H9 (cell line): ENCODE data around the gene FAM13B. TPM values are rescaled to one million over a fixed set of nuclear protein-coding genes. Genes with fewer than 3 reads are reported as not detected.

Experiments
- DNase-seq: peaks from one replicate; pipeline ENCODE4 v3.0.0-alpha.2; 2017
- H2AFZ ChIP-seq: one replicate; pipeline ENCODE4 v1.6.1; 2013; ENCODE audit warnings: mild to moderate bottlenecking, low read length, control low read depth, moderate library complexity
- H2AK5ac ChIP-seq: 2 replicates; pipeline ENCODE4 v1.6.1; 2013; ENCODE audit warnings: low read length, control low read depth, mixed read lengths; ENCODE audit not compliant: insufficient read length
- H2BK120ac ChIP-seq: one replicate; pipeline ENCODE4 v1.6.1; 2013; ENCODE audit warnings: low read depth, mild to moderate bottlenecking, low read length, control low read depth, inconsistent platforms; ENCODE audit not compliant: poor library complexity, severe bottlenecking
- H2BK12ac ChIP-seq: 2 replicates; pipeline ENCODE4 v1.6.1; 2013; ENCODE audit warnings: low read length, control low read depth, mixed read lengths, low read depth; ENCODE audit not compliant: insufficient read length
- H2BK15ac ChIP-seq: 2 replicates; pipeline ENCODE4 v1.6.1; 2013; ENCODE audit warnings: low read depth, low read length, control low read depth
- H2BK20ac ChIP-seq: one replicate; pipeline ENCODE4 v1.6.1; 2013; ENCODE audit warnings: low read depth, mild to moderate bottlenecking, low read length, control low read depth, inconsistent platforms; ENCODE audit not compliant: poor library complexity, severe bottlenecking
- H2BK5ac ChIP-seq: 2 replicates; pipeline ENCODE4 v1.6.1; 2013; ENCODE audit warnings: low read length, control low read depth, mixed read lengths; ENCODE audit not compliant: insufficient read length
- H3K14ac ChIP-seq: 2 replicates; pipeline ENCODE4 v1.6.1; 2013; ENCODE audit warnings: low read length, control low read depth; ENCODE audit not compliant: insufficient read depth
- H3K18ac ChIP-seq: 2 replicates; pipeline ENCODE4 v1.6.1; 2013; ENCODE audit warnings: low read depth, mild to moderate bottlenecking, mixed read lengths, low read length, control low read depth; ENCODE audit not compliant: insufficient read length
- H3K23ac ChIP-seq: 2 replicates; pipeline ENCODE4 v1.6.1; 2013; ENCODE audit warnings: low read length, control low read depth, mixed read lengths, low read depth; ENCODE audit not compliant: insufficient read length
- H3K23me2 ChIP-seq: 2 replicates; pipeline ENCODE4 v1.6.1; 2013; ENCODE audit warnings: low read depth, mild to moderate bottlenecking, mixed read lengths, low read length, control low read depth; ENCODE audit not compliant: insufficient read length, poor library complexity, severe bottlenecking
- H3K27ac ChIP-seq: 2 replicates; pipeline ENCODE4 v1.5.1; 2013; ENCODE audit warnings: low read length, control low read depth, mixed read lengths, low read depth; ENCODE audit not compliant: insufficient read length
- H3K27me3 ChIP-seq: 2 replicates; pipeline ENCODE4 v1.6.1; 2013; ENCODE audit warnings: low read length, control low read depth, inconsistent platforms; ENCODE audit not compliant: insufficient read depth
- H3K4ac ChIP-seq: 2 replicates; pipeline ENCODE4 v1.6.1; 2013; ENCODE audit warnings: low read depth, mild to moderate bottlenecking, control low read depth, inconsistent platforms, low read length, moderate library complexity
- H3K4me1 ChIP-seq: 2 replicates; pipeline ENCODE4 v1.6.1; 2013; ENCODE audit warnings: low read length, control low read depth, inconsistent platforms; ENCODE audit not compliant: insufficient read depth
- H3K4me2 ChIP-seq: 2 replicates; pipeline ENCODE4 v1.6.1; 2013; ENCODE audit warnings: low read length, control low read depth, mixed read lengths; ENCODE audit not compliant: insufficient read length, insufficient read depth
- H3K56ac ChIP-seq: 2 replicates; pipeline ENCODE4 v1.6.1; 2013; ENCODE audit warnings: low read depth, mild to moderate bottlenecking, mixed read lengths, low read length, control low read depth; ENCODE audit not compliant: insufficient read length
- H3K79me1 ChIP-seq: 2 replicates; pipeline ENCODE4 v1.6.1; 2013; ENCODE audit warnings: low read depth, mild to moderate bottlenecking, moderate library complexity, low read length, control low read depth, inconsistent platforms; ENCODE audit not compliant: insufficient read depth, poor library complexity, severe bottlenecking
- H3K79me2 ChIP-seq: 2 replicates; pipeline ENCODE4 v1.6.1; 2013; ENCODE audit warnings: low read length, control low read depth, inconsistent platforms; ENCODE audit not compliant: insufficient read depth
- H3K9ac ChIP-seq: 2 replicates; pipeline ENCODE4 v1.6.1; 2013; ENCODE audit warnings: low read length, control low read depth, mixed read lengths; ENCODE audit not compliant: insufficient read length; ENCODE audit errors: extremely low read depth
- H3K9me3 ChIP-seq: one replicate; pipeline ENCODE4 v1.6.1; 2013; ENCODE audit warnings: low read depth, low read length, inconsistent platforms; ENCODE audit not compliant: control insufficient read depth
- H3T11ph ChIP-seq: one replicate; pipeline ENCODE4 v1.6.1; 2013; ENCODE audit warnings: mild to moderate bottlenecking, low read length, control low read depth, inconsistent platforms
- H4K20me1 ChIP-seq: one replicate; pipeline ENCODE4 v1.6.1; 2013; ENCODE audit not compliant: control insufficient read depth, insufficient read length, insufficient read depth
- H4K5ac ChIP-seq: 2 replicates; pipeline ENCODE4 v1.6.1; 2013; ENCODE audit warnings: low read depth, mild to moderate bottlenecking, mixed read lengths, low read length, control low read depth; ENCODE audit not compliant: insufficient read length
- H4K8ac ChIP-seq: replicated peaks from 2 replicates; pipeline ENCODE4 v1.6.1; 2013; ENCODE audit warnings: low read length, control low read depth, mixed read lengths, low read depth; ENCODE audit not compliant: insufficient read length
- H4K91ac ChIP-seq: 2 replicates; pipeline ENCODE4 v1.6.1; 2013; ENCODE audit warnings: low read depth, mild to moderate bottlenecking, moderate library complexity, mixed read lengths, low read length, control low read depth; ENCODE audit not compliant: insufficient read length
- H3K27ac Mint-ChIP-seq, 3 experiments: 2 replicates in 2 of 3; 3 replicates in 1 of 3; pipeline ENCODE4 v1.8.0; 2020 to 2021; ENCODE audit warnings: mixed read lengths in 3 of 3, mild to moderate bottlenecking in 1 of 3, moderate library complexity in 1 of 3
- H3K27me3 Mint-ChIP-seq: 2 replicates; pipeline ENCODE4 v1.8.0; 2021; ENCODE audit warnings: low read depth, mild to moderate bottlenecking, moderate library complexity, mixed read lengths
- H3K36me3 Mint-ChIP-seq, 3 experiments: 2 replicates in 2 of 3; 3 replicates in 1 of 3; pipeline ENCODE4 v1.8.0; 2020 to 2021; ENCODE audit warnings: low read depth in 3 of 3, mixed read lengths in 3 of 3; ENCODE audit not compliant: insufficient read depth in 1 of 3
- H3K4me1 Mint-ChIP-seq, 2 experiments: 2 replicates each; pipeline ENCODE4 v1.8.0; 2020; ENCODE audit warnings: mixed read lengths in 2 of 2
- H3K4me3 Mint-ChIP-seq, 2 experiments: 2 replicates in 1 of 2; 3 replicates in 1 of 2; pipeline ENCODE4 v1.8.0; 2020 to 2021; ENCODE audit warnings: mild to moderate bottlenecking in 2 of 2, mixed read lengths in 2 of 2, moderate library complexity in 1 of 2
- H3K9me3 Mint-ChIP-seq, 2 experiments: 2 replicates in 1 of 2; 3 replicates in 1 of 2; pipeline ENCODE4 v1.8.0; 2020; ENCODE audit warnings: mild to moderate bottlenecking in 2 of 2, mixed read lengths in 2 of 2, moderate library complexity in 1 of 2
- WGBS: extraction: QIAGEN DNeasy Blood & Tissue Kit; methylation state at CpG from one replicate; pipeline ENCODE4 v1.1.7; 2013; ENCODE audit warnings: missing lambda C conversion rate, low lambda C conversion rate, mixed read lengths; ENCODE audit not compliant: insufficient read length; ENCODE audit errors: extremely low coverage; 5-methylcytosine and 5-hydroxymethylcytosine counted together
- total RNA-seq: library from RNA; stranded (reverse); gene quantifications from 2 replicates; pipeline ENCODE4 v1.2.1, GENCODE V29; 2021
- TF ChIP-seq, protein P1 (sequence below): fragments of 200-600 bp; sonication (generic); conservative IDR thresholded peaks from 3 replicates; pipeline ENCODE4 v1.8.0; 2021; ENCODE audit warnings: antibody characterized with exemption, mild to moderate bottlenecking

The FAM13B gene
- total RNA-seq, 1 experiment from 2014 or later: 23.0 TPM

DNA sequence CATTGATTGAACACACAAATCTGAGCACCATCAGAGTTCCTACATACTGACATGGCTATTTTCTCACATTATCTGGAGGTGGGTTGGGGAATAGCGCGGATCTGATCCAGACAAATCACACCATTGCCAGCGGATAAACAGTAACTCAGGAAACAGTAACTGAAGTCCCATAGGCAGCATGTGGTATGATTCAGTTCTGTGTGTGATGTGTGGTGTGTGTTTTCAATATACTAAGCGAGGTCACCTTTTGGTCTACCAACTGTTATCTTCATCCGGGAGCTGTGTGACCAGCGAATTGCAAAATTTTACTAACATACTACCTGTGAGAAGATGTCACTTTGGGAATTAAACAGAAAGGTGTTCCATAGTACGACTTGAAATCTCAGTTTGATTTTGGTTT lies 93.5 kb downstream of the FAM13B start:
- no peak overlapping the region for H2BK120ac ChIP-seq
- WGBS: no CpG with 5 or more reads among the region's 7 CpGs
- Mint-ChIP-seq H3K9me3 (no peaks in the 10 kb centered on the region), H3K4me1 (no peaks in the 10 kb centered on the region), H3K36me3 (peaks cover 28 to 65% (median 63%) of the 10 kb centered on the region in 3 experiments; a peak in 6 of 7 replicates), H3K27me3 (no peaks in the 10 kb centered on the region), H3K27ac (no peak overlapping the region), H3K4me3 (no peak overlapping the region)
- no peaks in the 10 kb centered on the region for H4K20me1 ChIP-seq
- H3K4me1 ChIP-seq: no peaks in the 10 kb centered on the region
- TF ChIP-seq, protein P1, sequence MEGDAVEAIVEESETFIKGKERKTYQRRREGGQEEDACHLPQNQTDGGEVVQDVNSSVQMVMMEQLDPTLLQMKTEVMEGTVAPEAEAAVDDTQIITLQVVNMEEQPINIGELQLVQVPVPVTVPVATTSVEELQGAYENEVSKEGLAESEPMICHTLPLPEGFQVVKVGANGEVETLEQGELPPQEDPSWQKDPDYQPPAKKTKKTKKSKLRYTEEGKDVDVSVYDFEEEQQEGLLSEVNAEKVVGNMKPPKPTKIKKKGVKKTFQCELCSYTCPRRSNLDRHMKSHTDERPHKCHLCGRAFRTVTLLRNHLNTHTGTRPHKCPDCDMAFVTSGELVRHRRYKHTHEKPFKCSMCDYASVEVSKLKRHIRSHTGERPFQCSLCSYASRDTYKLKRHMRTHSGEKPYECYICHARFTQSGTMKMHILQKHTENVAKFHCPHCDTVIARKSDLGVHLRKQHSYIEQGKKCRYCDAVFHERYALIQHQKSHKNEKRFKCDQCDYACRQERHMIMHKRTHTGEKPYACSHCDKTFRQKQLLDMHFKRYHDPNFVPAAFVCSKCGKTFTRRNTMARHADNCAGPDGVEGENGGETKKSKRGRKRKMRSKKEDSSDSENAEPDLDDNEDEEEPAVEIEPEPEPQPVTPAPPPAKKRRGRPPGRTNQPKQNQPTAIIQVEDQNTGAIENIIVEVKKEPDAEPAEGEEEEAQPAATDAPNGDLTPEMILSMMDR: no peak
- H3K18ac ChIP-seq: no peak overlapping the region
- H2AK5ac ChIP-seq: no peak overlapping the region
- no peak overlapping the region for H4K91ac ChIP-seq
- H4K5ac ChIP-seq: no peak overlapping the region
- no peak overlapping the region for H3K14ac ChIP-seq
- H3K23me2 ChIP-seq: no peaks in the 10 kb centered on the region
- H3T11ph ChIP-seq: no peak overlapping the region
- no peaks in the 10 kb centered on the region for H3K9me3 ChIP-seq
- H3K9ac ChIP-seq: no peak overlapping the region
- H3K23ac ChIP-seq: no peak overlapping the region
- no peak overlapping the region for H2BK12ac ChIP-seq
- no peak overlapping the region for H2AFZ ChIP-seq
- H4K8ac ChIP-seq: no peak overlapping the region
- H3K79me2 ChIP-seq: no peaks in the 10 kb centered on the region
- H3K79me1 ChIP-seq: no peaks in the 10 kb centered on the region
- no peak overlapping the region for H2BK20ac ChIP-seq
- H3K4ac ChIP-seq: no peak overlapping the region
- no peak for DNase-seq
- H3K27me3 ChIP-seq: no peaks in the 10 kb centered on the region
- no peak overlapping the region for H3K27ac ChIP-seq
- no peak overlapping the region for H3K56ac ChIP-seq
- H3K4me2 ChIP-seq: no peak overlapping the region
- H2BK15ac ChIP-seq: no peak overlapping the region
- no peak overlapping the region for H2BK5ac ChIP-seq
